ENCODE results near the gene AFTPH. TPM values are rescaled to one million over a fixed set of nuclear protein-coding genes. Genes with fewer than 3 reads are reported as not detected.

AFTPH gene
- total RNA-seq, 8 experiments from 2014 or later: 25.1 to 52.0 (median 32.4) TPM

DNA sequence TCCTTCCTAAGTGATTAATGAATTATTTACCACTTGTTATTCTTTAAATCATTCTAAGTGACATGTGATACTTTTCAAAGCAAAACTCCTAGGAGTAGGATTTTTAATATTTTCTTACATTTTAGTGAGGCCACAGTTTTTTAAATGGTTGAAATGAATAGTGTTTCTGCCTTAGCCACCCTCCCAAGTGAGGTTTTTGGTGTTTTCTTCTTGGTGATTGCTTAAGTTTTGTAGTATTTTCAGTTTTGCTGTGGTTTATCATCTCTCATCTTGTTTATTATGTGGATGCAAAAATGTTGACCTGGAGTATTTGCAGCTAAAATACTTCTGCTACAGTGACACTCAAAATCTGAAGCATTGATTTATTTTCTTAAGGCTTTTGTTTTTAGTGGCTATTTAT lies 9.8 kb downstream of the AFTPH start:
- H3K27ac ChIP-seq: no peak overlapping the region

GRCh38 chr2:64534363-64534762 lies 10.2 kb downstream of the AFTPH start:
- Histone ChIP-seq H3K4me1 (replicated peaks in 1 of 2) (no peaks in the 10 kb centered on the region), H3K27ac (no peak overlapping the region), H3K4me3 (no peak overlapping the region)
- 82 to 100% (median 95%) methylated on average over 3 of the region's 3 CpGs for WGBS, 10 experiments
- ATAC-seq (replicated peaks in 6 of 8): no peak
- in situ Hi-C loops (cut with MboI; ENCODE audit: low pct_unique_long_range_greater_than_20kb in 2 of 9, low sequenced_read_pairs in 9 of 9, unreplicated experiment in 9 of 9): no loop called here

More for the DNA sequence above, 9.8 kb downstream of the AFTPH start:
- H3K4me3 ChIP-seq: no peak overlapping the region
- no peak for ATAC-seq (replicated peaks in 6 of 8)
- in situ Hi-C loops (cut with MboI; ENCODE audit: low pct_unique_long_range_greater_than_20kb in 2 of 9, low sequenced_read_pairs in 9 of 9, unreplicated experiment in 9 of 9): no loop called here
- H3K4me1 ChIP-seq (replicated peaks in 1 of 2): no peaks in the 10 kb centered on the region

DNA sequence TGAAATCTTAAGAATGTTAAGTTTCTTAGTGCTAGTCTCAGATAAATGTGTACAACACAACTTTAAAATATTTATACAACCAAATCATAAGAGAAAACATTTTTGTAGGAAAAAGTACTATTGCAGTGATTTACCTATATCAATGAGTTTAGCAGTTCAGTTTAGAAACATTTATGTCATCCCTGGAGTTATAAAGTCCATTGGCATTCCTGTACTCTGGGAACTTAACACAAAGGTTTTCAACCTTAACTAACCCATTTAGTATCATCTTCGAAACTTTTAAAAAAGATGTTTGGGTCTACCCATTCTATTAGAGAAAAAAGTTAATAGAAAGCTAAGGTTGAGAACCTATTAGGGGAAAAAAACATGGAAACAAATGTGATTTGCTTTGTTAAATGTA lies 10.9 kb downstream of the AFTPH start:
- H3K27ac ChIP-seq: no peak overlapping the region
- in situ Hi-C loops (cut with MboI; ENCODE audit: low pct_unique_long_range_greater_than_20kb in 2 of 9, low sequenced_read_pairs in 9 of 9, unreplicated experiment in 9 of 9): no loop called here

GRCh38 chr2:64537991-64538390 lies 13.9 kb downstream of the AFTPH start:
- H3K4me1 ChIP-seq (replicated peaks in 1 of 2): no peaks in the 10 kb centered on the region
- ATAC-seq (replicated peaks in 6 of 8): peak in 1 of 8 experiments; percentile 18
- WGBS, 10 experiments: 30 to 100% (median 81%) methylated on average over 1 to 2 of the region's 2 CpGs
- H3K27ac ChIP-seq: no peak overlapping the region
- no peak overlapping the region for H3K4me3 ChIP-seq
- in situ Hi-C loops (cut with MboI; ENCODE audit: low pct_unique_long_range_greater_than_20kb in 2 of 9, low sequenced_read_pairs in 9 of 9, unreplicated experiment in 9 of 9): no loop called here

More for the DNA sequence above, 10.9 kb downstream of the AFTPH start:
- no peak overlapping the region for H3K4me3 ChIP-seq
- 86 to 100% (median 100%) methylated on average over 1 of the region's 1 CpG; no CpG with 5 or more reads in 1 of the 10 experiments for WGBS, 10 experiments
- no peak for ATAC-seq (replicated peaks in 6 of 8)
- H3K4me1 ChIP-seq (replicated peaks in 1 of 2): no peaks in the 10 kb centered on the region

DNA sequence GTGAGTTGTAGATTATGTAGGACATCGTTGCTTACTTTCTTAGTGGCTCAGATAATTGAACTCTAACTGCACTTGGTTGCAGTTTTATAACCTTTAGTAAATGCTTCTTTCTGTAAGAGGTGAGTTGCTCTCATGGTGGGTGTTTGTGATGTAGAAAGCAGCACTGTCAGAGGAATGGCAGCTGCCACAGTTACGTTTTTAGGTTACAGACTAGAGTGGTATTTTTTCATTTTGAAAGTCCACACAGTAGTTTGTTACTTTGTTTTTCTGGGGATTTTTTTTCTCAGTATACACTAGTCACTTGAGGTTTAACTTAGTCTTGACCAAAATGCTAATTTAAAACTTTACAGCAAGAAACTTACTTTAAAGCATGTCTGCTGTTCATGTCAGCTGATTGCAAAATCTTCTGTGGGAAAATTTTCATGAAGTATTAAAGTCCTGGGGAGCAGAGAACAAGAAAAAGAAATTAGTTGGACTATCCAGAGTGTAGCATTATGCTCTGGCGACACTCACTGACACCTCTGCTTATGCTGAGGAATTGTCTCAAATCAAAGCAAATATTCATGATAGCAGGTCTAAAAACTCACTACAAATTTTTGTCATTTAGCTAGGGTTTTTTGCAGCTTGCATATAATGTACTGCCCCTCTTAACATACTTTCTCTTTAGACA lies 14.8 kb downstream of the AFTPH start:
- Histone ChIP-seq H3K4me3 (no peak overlapping the region), H3K27ac (no peak overlapping the region), H3K4me1 (replicated peaks in 1 of 2) (no peaks in the 10 kb centered on the region)
- in situ Hi-C loops (cut with MboI; ENCODE audit: low pct_unique_long_range_greater_than_20kb in 2 of 9, low sequenced_read_pairs in 9 of 9, unreplicated experiment in 9 of 9): no loop called here
- 20 to 100% (median 71%) methylated on average over 1 to 3 of the region's 3 CpGs; no CpG with 5 or more reads in 1 of the 10 experiments for WGBS, 10 experiments
- ATAC-seq (replicated peaks in 6 of 8): no peak

DNA sequence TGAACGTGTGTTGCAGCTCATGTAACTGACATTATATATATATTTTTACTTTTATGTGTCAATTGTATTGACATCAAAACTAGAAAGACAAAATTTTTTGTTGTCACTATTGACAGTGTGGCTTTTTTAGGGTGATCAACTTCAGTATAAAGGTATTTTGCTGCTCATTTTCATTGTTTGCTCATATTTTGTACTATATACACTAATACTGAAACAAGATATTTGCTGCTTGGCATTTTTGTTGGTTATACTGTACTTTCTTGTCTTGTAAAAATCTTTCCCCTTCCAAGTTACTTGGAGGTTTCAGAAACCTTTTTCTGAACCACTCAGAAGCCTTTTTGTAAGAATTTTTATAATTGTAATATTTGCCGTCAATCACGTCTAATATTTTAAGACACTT lies 16.5 kb downstream of the AFTPH start:
- no peak overlapping the region for H3K4me3 ChIP-seq
- no peak overlapping the region for H3K27ac ChIP-seq
- in situ Hi-C loops (cut with MboI; ENCODE audit: low pct_unique_long_range_greater_than_20kb in 2 of 9, low sequenced_read_pairs in 9 of 9, unreplicated experiment in 9 of 9): no loop called here
- no peak for ATAC-seq (replicated peaks in 6 of 8)
- WGBS, 10 experiments: 88 to 100% (median 99%) methylated on average over 1 to 3 of the region's 3 CpGs
- H3K4me1 ChIP-seq (replicated peaks in 1 of 2): no peaks in the 10 kb centered on the region

GRCh38 chr2:64541547-64541946 lies 17.4 kb downstream of the AFTPH start:
- Histone ChIP-seq H3K4me3 (no peak overlapping the region), H3K4me1 (replicated peaks in 1 of 2) (no peaks in the 10 kb centered on the region), H3K27ac (no peak overlapping the region)
- in situ Hi-C loops (cut with MboI; ENCODE audit: low pct_unique_long_range_greater_than_20kb in 2 of 9, low sequenced_read_pairs in 9 of 9, unreplicated experiment in 9 of 9): no loop called here
- ATAC-seq (replicated peaks in 6 of 8): no peak
- WGBS, 10 experiments: 80 to 100% (median 100%) methylated on average over 1 to 2 of the region's 2 CpGs; no CpG with 5 or more reads in 1 of the 10 experiments

DNA sequence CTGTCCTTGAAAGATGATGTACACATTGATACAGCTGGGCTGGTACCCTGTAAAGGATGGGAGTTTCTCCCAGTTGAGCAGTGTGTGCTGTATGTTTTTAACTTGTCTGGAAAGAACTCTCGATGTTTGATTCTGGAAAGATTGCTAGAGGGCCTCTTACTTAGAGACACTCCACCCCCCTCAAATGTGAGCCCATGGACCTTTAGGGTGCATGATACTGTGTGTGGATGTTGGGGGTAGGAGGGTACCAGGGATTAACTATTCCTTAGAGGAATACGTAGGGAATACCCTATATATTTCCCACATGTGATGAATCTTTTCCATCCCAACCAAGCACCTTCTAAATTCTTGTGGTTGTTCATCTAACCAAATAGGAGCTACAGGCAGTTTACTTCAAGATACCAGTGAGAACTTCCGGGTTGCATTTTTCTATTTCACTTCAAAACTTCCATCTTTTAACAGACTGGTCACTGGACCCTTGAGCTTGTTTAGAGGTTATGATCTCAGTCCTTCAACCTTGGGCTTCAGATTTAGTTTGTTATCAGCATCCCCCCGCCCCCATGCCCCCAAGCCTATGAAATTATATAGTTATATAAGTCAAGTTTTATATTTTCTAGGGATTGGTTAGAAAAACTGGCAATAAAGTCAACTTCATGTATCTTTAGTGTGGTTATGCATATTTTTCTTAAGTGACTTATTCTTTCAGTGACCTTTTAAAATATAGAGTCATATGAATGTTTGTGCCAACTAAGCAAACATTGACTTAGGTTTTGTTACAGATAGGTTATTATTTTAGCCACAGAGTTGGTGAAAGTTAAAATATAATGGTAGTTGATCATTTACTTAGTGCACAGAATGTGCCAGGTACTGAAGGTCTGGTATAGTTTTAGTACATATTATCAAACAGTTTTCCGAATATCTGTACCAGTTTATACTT lies 18.2 kb downstream of the AFTPH start:
- ATAC-seq (replicated peaks in 6 of 8): no peak

GRCh38 chr2:64543008-64543697 lies 19.0 kb downstream of the AFTPH start:
- in situ Hi-C loops (cut with MboI; ENCODE audit: low pct_unique_long_range_greater_than_20kb in 2 of 9, low sequenced_read_pairs in 9 of 9, unreplicated experiment in 9 of 9): no loop called here
- ATAC-seq (replicated peaks in 6 of 8): no peak
- H3K4me3 ChIP-seq: no peak overlapping the region
- no peaks in the 10 kb centered on the region for H3K4me1 ChIP-seq (replicated peaks in 1 of 2)
- H3K27ac ChIP-seq: no peak overlapping the region

More for the DNA sequence above, 18.2 kb downstream of the AFTPH start:
- no peak overlapping the region for H3K4me3 ChIP-seq
- no peaks in the 10 kb centered on the region for H3K4me1 ChIP-seq (replicated peaks in 1 of 2)
- H3K27ac ChIP-seq: no peak overlapping the region
- in situ Hi-C loops (cut with MboI; ENCODE audit: low pct_unique_long_range_greater_than_20kb in 2 of 9, low sequenced_read_pairs in 9 of 9, unreplicated experiment in 9 of 9): no loop called here
- WGBS, 10 experiments: 65 to 100% (median 85%) methylated on average over 1 to 5 of the region's 5 CpGs

- Histone ChIP-seq H3K27ac (no peak overlapping the region), H3K4me1 (replicated peaks in 1 of 2) (peaks cover 0 to 4% of the 10 kb centered on the region in 2 donors), H3K4me3 (no peak overlapping the region)
- 26 to 100% (median 50%) methylated on average over 1 to 3 of the region's 3 CpGs; no CpG with 5 or more reads in 1 of the 10 experiments for WGBS, 10 experiments
- no peak for ATAC-seq (replicated peaks in 6 of 8)
- in situ Hi-C loops (cut with MboI; ENCODE audit: low pct_unique_long_range_greater_than_20kb in 2 of 9, low sequenced_read_pairs in 9 of 9, unreplicated experiment in 9 of 9): no loop called here
These were observed 24.6 kb downstream of the AFTPH start for GRCh38 chr2:64548761-64549160.

- H3K4me1 ChIP-seq (replicated peaks in 1 of 2): peaks cover 0 to 4% of the 10 kb centered on the region in 2 donors
- in situ Hi-C loops (cut with MboI; ENCODE audit: low pct_unique_long_range_greater_than_20kb in 2 of 9, low sequenced_read_pairs in 9 of 9, unreplicated experiment in 9 of 9): loop anchor here in 2 of 9 experiments (25.0 kb wide), 1 partner anchor 213 kb away; no protein-coding TSS in a partner anchor
- H3K27ac ChIP-seq: no peak overlapping the region
- H3K4me3 ChIP-seq: no peak overlapping the region
- no peak for ATAC-seq (replicated peaks in 6 of 8)
- WGBS, 10 experiments: 67 to 100% (median 100%) methylated on average over 1 of the region's 1 CpG; no CpG with 5 or more reads in 1 of the 10 experiments
These were observed 25.9 kb downstream of the AFTPH start for GRCh38 chr2:64550042-64550441.

DNA sequence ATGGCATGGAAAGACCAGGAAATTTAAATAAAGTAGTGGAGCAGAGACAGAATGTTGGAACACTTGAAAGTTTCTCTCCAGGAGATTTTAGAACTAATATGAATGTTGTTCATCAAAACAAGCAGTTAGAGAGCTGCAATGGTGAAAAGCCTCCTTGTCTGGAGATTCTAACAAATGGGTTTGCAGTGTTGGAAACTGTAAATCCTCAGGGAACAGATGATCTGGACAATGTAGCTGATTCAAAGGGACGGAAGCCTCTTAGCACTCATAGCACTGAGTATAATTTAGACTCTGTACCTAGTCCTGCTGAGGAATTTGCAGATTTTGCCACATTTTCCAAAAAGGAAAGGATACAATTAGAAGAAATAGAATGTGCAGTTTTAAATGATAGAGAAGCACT lies 27.7 kb downstream of the AFTPH start:
- H3K4me1 ChIP-seq (replicated peaks in 1 of 2): peaks cover 0 to 4% of the 10 kb centered on the region in 2 donors
- WGBS, 10 experiments: 40 to 100% (median 100%) methylated on average over 1 of the region's 1 CpG; no CpG with 5 or more reads in 4 of the 10 experiments
- no peak overlapping the region for H3K27ac ChIP-seq
- ATAC-seq (replicated peaks in 6 of 8): no peak
- no peak overlapping the region for H3K4me3 ChIP-seq
- in situ Hi-C loops (cut with MboI; ENCODE audit: low pct_unique_long_range_greater_than_20kb in 2 of 9, low sequenced_read_pairs in 9 of 9, unreplicated experiment in 9 of 9): loop anchor here in 2 of 9 experiments (25.0 kb wide), 1 partner anchor 215 kb away; no protein-coding TSS in a partner anchor

DNA sequence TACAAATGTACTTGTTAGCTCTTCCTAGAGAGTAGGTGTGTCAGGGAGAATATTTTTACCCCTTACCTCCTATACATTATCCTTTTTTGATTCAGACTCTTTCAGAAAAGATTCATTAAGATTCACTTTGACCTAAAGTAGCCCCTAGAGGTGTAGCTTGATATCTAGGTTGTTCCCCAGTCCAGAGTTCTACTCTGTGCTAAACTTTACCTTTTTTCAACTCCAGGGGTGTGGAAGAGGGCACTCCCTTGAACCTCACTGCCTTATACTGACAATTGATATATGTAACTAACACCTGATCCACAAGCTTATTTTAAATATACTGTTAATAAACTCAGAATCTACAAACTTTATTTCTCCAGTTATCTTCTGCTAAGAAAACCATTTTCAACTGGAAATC lies 30.0 kb downstream of the AFTPH start:
- no peak for ATAC-seq (replicated peaks in 6 of 8)
- in situ Hi-C loops (cut with MboI; ENCODE audit: low pct_unique_long_range_greater_than_20kb in 2 of 9, low sequenced_read_pairs in 9 of 9, unreplicated experiment in 9 of 9): loop anchor here in 2 of 9 experiments (25.0 kb wide), 1 partner anchor 217 kb away; no protein-coding TSS in a partner anchor
- Histone ChIP-seq H3K4me3 (no peak overlapping the region), H3K4me1 (replicated peaks in 1 of 2) (no peaks in the 10 kb centered on the region), H3K27ac (no peak overlapping the region)
